PC-9 (cell line): ENCODE data around the gene SLC43A3. TPM values are rescaled to one million over a fixed set of nuclear protein-coding genes. Genes with fewer than 3 reads are reported as not detected.
A peak's percentile ranks its signal among the peaks of the same experiment; 100 is the strongest.

Experiments
- BruUV-seq: library from RNA; stranded (reverse); fragments of 400-500 nt; replicated peaks from 2 replicates; lab custom pipeline; 2021; lab: Mats Ljungman, UMichigan
- CTCF ChIA-PET: fragments of 300-600 bp; sonication (Branson Sonifier 250); formaldehyde crosslinking; loops from one replicate; lab custom pipeline; 2022; ENCODE audit warnings: antibody characterized with exemption; lab: Charles Lee
- POLR2A ChIA-PET: fragments of 300-600 bp; sonication (Branson Sonifier 250); formaldehyde crosslinking; loops from one replicate; lab custom pipeline; 2022; ENCODE audit warnings: antibody characterized with exemption; ENCODE audit not compliant: unreplicated experiment; lab: Charles Lee
- DNase-seq, 2 experiments: peaks; one replicate each; pipeline versions ENCODE4 v3.0.0 to v3.0.0-alpha.2; 2015 to 2022; ENCODE audit warnings: mixed read lengths in 1 of 2
- H2AFZ ChIP-seq: fragments of 200-600 bp; sonication (generic); 2 replicates; pipeline ENCODE4 v1.8.1; 2017; ENCODE audit warnings: antibody characterized with exemption
- H3F3A ChIP-seq: fragments of 200-600 bp; sonication (generic); 2 replicates; pipeline ENCODE4 v1.8.1; 2017; ENCODE audit warnings: antibody characterized with exemption, mild to moderate bottlenecking, low read depth; ENCODE audit not compliant: insufficient read depth
- H3K27ac ChIP-seq: fragments of 200-600 bp; sonication (generic); 2 replicates; pipeline ENCODE4 v1.6.1; 2016; ENCODE audit warnings: mixed run types
- H3K27me3 ChIP-seq: fragments of 200-600 bp; sonication (generic); 2 replicates; pipeline ENCODE4 v1.6.1; 2016; ENCODE audit warnings: low read depth, mixed run types; ENCODE audit not compliant: insufficient read depth
- H3K36me3 ChIP-seq: fragments of 200-600 bp; sonication (generic); 2 replicates; pipeline ENCODE4 v1.6.1; 2016; ENCODE audit warnings: low read depth, mixed run types
- H3K4me1 ChIP-seq: fragments of 200-600 bp; sonication (generic); replicated peaks from 2 replicates; pipeline ENCODE4 v1.6.1; 2016; ENCODE audit warnings: mixed run types; ENCODE audit not compliant: insufficient read depth
- H3K4me2 ChIP-seq: fragments of 200-600 bp; sonication (generic); 2 replicates; pipeline ENCODE4 v1.6.1; 2017; ENCODE audit warnings: mixed run types
- H3K4me3 ChIP-seq: fragments of 200-600 bp; sonication (generic); 2 replicates; pipeline ENCODE4 v1.6.1; 2016; ENCODE audit warnings: mixed run types
- H3K79me2 ChIP-seq: fragments of 200-600 bp; sonication (generic); 2 replicates; pipeline ENCODE4 v1.6.1; 2017; ENCODE audit warnings: low read depth, mixed run types
- H3K9me2 ChIP-seq: fragments of 200-600 bp; sonication (generic); 2 replicates; pipeline ENCODE4 v1.8.1; 2017; ENCODE audit warnings: mild to moderate bottlenecking; ENCODE audit not compliant: insufficient read depth
- H3K9me3 ChIP-seq: fragments of 200-600 bp; sonication (generic); 2 replicates; pipeline ENCODE4 v1.8.1; 2016; ENCODE audit warnings: low read depth; ENCODE audit not compliant: insufficient read depth
- H4K20me1 ChIP-seq: fragments of 200-600 bp; sonication (generic); 2 replicates; pipeline ENCODE4 v1.8.1; 2017; ENCODE audit not compliant: insufficient read depth
- EZH2 ChIP-seq: fragments of 200-600 bp; sonication (generic); IDR thresholded peaks from 2 replicates; pipeline ENCODE4 v1.8.0; 2017; ENCODE audit warnings: antibody characterized with exemption, low read depth
- intact Hi-C: fragments of 100-400 bp; cut with micrococcal nuclease; formaldehyde crosslinking; loops from one replicate; pipeline ENCODE4 v1.10.0; 2022; ENCODE audit not compliant: unreplicated experiment
- total RNA-seq: library from RNA; stranded (reverse); gene quantifications from 2 replicates; pipeline ENCODE4 v1.2.3, GENCODE V29; 2021
- TF ChIP-seq, protein P1 (sequence below): fragments of 200-600 bp; sonication (generic); conservative IDR thresholded peaks from 2 replicates; pipeline ENCODE4 v1.6.1; 2017; ENCODE audit warnings: mixed run types, antibody characterized with exemption, mild to moderate bottlenecking, moderate library complexity

The SLC43A3 gene
- total RNA-seq, 1 experiment from 2014 or later = 41.3 TPM

DNA sequence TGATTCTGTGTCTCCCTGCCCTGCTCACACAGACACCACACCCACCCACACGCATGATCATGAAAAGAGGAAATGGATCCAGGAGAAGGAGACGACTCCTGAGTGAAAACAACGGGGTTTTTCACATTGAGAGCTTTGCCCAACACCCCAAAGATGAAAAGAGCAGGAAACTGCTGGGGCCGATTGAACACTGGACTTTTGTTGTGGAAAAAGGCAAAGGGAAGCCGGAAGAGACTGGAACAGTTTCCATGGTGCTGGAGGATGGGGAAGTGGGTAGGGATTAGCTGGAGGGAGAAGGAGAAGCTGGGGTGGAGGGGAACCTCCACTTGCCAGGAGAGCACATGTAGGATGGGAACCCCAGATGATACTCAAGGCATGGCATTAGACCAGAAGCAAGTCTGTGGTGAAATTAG, 5.2 kb upstream of the SLC43A3 start:
- Histone ChIP-seq H3K27ac (no peak overlapping the region), H2AFZ (no peak overlapping the region)
- CTCF ChIA-PET = interaction anchor here (0.6 kb wide), 2 partner anchors 218 to 319 kb away, joined by 3 to 4 read pairs; partner anchors contain the start of gene YPEL4

DNA sequence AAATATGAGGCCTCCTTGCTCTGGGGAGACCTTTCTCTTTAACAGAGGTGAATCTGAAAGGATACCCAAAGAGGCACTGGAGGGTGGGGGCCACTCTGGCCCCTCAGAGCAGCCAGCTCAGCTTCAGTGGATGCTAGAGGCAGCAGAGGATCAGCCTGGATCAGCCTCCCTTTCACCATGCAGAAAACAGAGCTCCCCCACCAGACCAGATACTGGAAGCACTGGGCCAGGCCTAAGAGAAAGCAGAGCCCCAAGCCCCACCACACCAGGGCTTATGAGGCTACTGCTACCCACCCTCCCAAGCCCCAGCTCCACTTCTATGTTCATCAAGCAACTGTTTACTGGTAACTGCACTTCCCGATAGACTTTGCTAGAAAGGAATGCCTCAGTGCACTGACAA, 4.0 kb upstream of the SLC43A3 start:
- no peak for TF ChIP-seq EZH2
- Histone ChIP-seq H3K27me3 (no peaks in the 10 kb centered on the region), H4K20me1 (no peaks in the 10 kb centered on the region), H3K27ac (no peak overlapping the region), H3K4me2 (no peak overlapping the region), H3F3A (peaks cover 46% of the 10 kb centered on the region), H3K9me2 (no peaks in the 10 kb centered on the region), H3K79me2 (peaks cover 8% of the 10 kb centered on the region), H3K9me3 (no peaks in the 10 kb centered on the region), H2AFZ (no peak overlapping the region), H3K4me1 (peaks cover 57% of the 10 kb centered on the region), H3K4me3 (no peak overlapping the region), H3K36me3 (no peaks in the 10 kb centered on the region)
- intact Hi-C loops = no loop called here
- ChIA-PET POLR2A (no interaction called here), CTCF (no interaction called here)
- BruUV-seq = no TSS peak
- DNase-seq = no peak

More for the DNA sequence above, 5.2 kb upstream of the SLC43A3 start:
- Histone ChIP-seq H3K36me3 (no peaks in the 10 kb centered on the region), H4K20me1 (no peaks in the 10 kb centered on the region), H3K79me2 (no peaks in the 10 kb centered on the region), H3K4me1 (peaks cover 50% of the 10 kb centered on the region), H3K9me2 (no peaks in the 10 kb centered on the region), H3K4me2 (0 out of 2 replicates have a peak overlapping the region, but pooled peaks have one; percentile 5), H3K9me3 (no peaks in the 10 kb centered on the region), H3K4me3 (no peak overlapping the region), H3K27me3 (no peaks in the 10 kb centered on the region), H3F3A (peaks cover 35% of the 10 kb centered on the region)
- intact Hi-C loops = no loop called here
- no peak for DNase-seq
- no TSS peak for BruUV-seq
- TF ChIP-seq EZH2 = no peak
- TF ChIP-seq, protein P1, sequence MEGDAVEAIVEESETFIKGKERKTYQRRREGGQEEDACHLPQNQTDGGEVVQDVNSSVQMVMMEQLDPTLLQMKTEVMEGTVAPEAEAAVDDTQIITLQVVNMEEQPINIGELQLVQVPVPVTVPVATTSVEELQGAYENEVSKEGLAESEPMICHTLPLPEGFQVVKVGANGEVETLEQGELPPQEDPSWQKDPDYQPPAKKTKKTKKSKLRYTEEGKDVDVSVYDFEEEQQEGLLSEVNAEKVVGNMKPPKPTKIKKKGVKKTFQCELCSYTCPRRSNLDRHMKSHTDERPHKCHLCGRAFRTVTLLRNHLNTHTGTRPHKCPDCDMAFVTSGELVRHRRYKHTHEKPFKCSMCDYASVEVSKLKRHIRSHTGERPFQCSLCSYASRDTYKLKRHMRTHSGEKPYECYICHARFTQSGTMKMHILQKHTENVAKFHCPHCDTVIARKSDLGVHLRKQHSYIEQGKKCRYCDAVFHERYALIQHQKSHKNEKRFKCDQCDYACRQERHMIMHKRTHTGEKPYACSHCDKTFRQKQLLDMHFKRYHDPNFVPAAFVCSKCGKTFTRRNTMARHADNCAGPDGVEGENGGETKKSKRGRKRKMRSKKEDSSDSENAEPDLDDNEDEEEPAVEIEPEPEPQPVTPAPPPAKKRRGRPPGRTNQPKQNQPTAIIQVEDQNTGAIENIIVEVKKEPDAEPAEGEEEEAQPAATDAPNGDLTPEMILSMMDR = no peak
- POLR2A ChIA-PET = no interaction called here

DNA sequence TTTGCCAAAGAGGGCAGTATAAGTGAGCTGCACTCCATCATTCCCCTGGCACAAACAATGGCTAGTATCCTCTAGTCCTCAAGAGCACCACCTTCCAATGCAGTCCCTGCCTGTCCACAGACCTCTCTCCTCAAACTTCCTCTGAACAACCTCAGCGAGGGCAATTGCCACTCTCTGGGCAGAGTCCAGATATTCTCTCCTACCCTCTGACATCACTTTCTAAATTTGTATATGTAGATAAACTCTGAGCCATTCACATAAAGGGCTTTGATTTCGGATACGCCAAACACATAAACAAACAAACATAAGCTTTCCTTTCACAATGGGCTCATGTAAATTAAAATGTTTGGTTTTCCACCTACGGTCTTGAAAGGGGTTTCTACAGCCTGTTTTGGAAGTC, 3.0 kb upstream of the SLC43A3 start:
- H3F3A ChIP-seq = peaks cover 49% of the 10 kb centered on the region
- no peaks in the 10 kb centered on the region for H3K27me3 ChIP-seq
- no peak overlapping the region for H3K4me3 ChIP-seq
- peaks cover 61% of the 10 kb centered on the region for H3K4me1 ChIP-seq
- intact Hi-C loops = loop anchor here (5.0 kb wide), 1 partner anchor 62 kb away; no protein-coding TSS in a partner anchor
- H3K9me3 ChIP-seq = no peaks in the 10 kb centered on the region
- CTCF ChIA-PET = no interaction called here
- no peaks in the 10 kb centered on the region for H3K36me3 ChIP-seq
- no peak for TF ChIP-seq EZH2
- TF ChIP-seq, protein P1 = no peak
- no peak overlapping the region for H2AFZ ChIP-seq
- H3K4me2 ChIP-seq = no peak overlapping the region
- peaks cover 18% of the 10 kb centered on the region for H3K79me2 ChIP-seq
- BruUV-seq = no TSS peak
- POLR2A ChIA-PET = no interaction called here
- no peaks in the 10 kb centered on the region for H4K20me1 ChIP-seq
- no peak overlapping the region for H3K27ac ChIP-seq
- H3K9me2 ChIP-seq = no peaks in the 10 kb centered on the region
- DNase-seq = no peak

DNA sequence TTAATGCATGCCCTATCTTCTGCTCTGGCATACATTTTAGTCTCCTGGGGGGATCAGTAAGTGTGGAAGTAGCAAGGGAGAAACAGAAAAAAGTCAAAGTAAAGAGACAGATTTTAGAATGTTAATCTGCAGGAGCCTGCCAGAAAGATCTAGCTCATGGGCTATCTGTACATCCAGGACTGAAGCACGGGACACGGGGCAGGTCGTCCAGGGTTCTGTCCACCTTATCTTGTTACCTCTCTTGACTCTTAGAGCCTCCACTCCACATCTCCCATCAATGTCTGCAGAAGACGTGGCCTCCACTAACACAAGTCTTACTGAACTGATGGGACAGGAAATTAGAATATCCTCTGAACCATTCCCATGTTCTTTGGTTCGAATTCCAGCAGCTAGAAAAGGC, 1.7 kb upstream of the SLC43A3 start:
- H3K27ac ChIP-seq = peak overlapping the region; percentile 91; the same call in 1 of the 2 replicates
- H2AFZ ChIP-seq = no peak overlapping the region
- ChIA-PET CTCF (no interaction called here), POLR2A (no interaction called here)
- peaks cover 31% of the 10 kb centered on the region for H3K79me2 ChIP-seq
- H3K4me2 ChIP-seq = no peak overlapping the region
- H3K4me3 ChIP-seq = no peak overlapping the region
- no peaks in the 10 kb centered on the region for H3K27me3 ChIP-seq
- DNase-seq = no peak
- peaks cover 59% of the 10 kb centered on the region for H3K4me1 ChIP-seq
- no peaks in the 10 kb centered on the region for H4K20me1 ChIP-seq
- H3K9me2 ChIP-seq = no peaks in the 10 kb centered on the region
- H3K36me3 ChIP-seq = peaks cover 12% of the 10 kb centered on the region; the same call in 1 of the 2 replicates
- no TSS peak for BruUV-seq
- H3K9me3 ChIP-seq = no peaks in the 10 kb centered on the region
- TF ChIP-seq EZH2 = no peak
- TF ChIP-seq, protein P1 = no peak
- intact Hi-C loops = loop anchor here (5.0 kb wide), 1 partner anchor 64 kb away; no protein-coding TSS in a partner anchor
- H3F3A ChIP-seq = peaks cover 44% of the 10 kb centered on the region
